CD4-positive, alpha-beta T cell treated with Interleukin-15 for 1 hour (primary cell): ENCODE measurements around the gene CHRDL2.

ENCODE experiments used
- DNase-seq: peaks from one replicate; pipeline ENCODE4 v3.0.0-alpha.2; 2020

CHRDL2 gene

DNA sequence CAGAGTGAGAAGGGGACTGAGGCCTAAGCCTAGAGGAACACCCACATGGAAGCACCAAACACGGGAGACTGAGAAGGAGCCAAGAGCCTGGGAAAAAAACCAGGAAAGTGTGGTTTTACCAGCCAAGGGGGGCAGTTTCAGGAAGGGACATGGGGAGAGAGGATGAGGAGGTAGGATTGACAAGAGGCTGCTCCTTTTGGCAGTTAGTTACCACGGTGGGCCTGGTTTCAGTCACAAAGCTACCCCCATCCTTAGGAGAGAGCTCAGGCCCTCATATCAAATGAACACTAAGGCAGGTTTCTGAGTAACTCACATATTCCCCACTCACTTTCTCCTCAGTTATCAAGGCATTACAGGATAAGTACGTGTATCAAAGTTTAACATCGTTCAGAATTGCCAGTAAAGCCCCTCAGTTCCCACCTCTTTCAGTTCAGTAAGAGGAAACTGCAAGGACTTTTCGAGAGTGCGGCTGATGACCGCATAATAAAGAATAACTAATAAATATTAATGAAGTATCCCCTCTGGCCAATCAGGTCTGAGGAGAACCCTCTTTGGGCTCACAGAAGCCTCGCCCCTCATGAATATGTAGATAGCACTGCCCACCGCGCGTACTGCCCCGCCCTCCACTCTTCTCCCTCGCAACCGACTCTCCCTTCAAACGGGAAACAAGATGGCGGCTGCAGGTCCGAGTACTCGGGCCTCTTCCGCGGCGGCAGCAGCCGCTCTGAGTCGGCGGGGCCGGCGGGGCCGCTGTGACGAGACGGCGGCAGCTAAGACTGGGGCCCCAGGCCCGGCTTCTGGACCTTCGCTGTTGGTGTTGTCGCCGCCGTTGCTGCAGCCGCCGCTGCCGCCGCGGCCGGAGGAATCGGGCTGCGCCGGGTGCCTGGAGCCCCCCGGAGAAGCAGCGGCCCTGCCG lies 17.2 kb upstream of the CHRDL2 start, which contains the start of gene RNF169:
Gene RNF169, plus strand, starts transcription at position 639 of the 916 bp plus-strand sequence. Its CDS starts 32 bp downstream, at position 671.
- peak; percentile 92 for DNase-seq

DNA sequence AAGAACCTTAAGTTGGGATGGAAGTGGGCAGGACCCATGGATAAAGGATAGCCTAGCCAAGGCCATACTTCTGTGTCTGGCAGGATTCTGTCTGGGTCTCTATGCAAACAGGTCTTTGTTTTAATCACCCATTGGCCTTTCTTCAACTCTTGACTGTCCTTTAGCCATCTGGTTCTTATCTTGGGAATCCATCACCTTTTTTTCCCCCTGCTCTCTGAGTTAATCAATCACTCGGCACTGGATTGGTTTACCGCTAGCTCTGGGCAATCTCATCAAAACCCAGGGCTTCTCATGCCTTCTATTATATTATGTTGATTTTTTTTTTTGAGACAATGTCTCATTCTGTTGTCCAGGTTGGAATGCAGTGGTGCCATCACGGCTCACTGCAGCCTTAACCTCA lies 15.6 kb upstream of the CHRDL2 start:
- no peak for DNase-seq

DNA sequence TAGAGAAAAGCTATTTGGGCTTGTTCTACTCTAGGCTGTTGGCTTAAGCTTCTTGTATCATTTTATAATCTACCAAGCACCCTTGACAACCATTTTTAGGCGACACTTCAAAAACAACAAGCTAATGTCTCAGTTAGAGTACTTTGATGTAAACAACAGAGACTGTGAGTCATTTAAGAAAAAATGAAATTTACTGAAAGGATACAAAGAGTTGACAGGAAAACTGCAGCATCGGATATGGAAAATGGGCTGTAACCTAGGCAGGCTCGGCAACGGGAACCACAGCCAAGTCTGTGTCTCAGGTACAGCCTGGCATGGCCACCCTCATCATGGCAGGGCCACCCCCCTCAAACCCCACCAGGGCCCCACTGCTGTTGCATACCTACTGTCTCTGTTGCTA lies 13.1 kb upstream of the CHRDL2 start:
- DNase-seq = no peak

DNA sequence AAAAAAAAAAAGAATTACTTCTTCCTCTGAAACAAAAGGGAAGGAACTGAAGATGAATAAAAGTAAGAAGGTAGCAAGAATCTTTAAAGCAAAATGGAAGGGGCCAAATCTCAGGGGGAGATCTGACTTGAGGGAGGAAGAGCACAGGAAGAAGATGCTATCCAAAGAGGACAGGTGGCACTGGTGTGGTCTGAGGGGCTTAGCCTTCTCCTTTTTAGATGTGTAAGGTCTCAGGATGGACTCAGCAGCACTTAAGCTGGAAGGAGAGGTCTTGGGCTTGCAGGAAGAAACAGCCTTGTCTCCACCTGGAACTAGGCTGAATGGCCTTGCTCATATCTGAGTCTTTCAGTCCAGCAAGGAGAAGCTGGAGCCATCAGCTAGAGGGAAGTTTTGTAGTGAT lies 12.4 kb upstream of the CHRDL2 start:
- DNase-seq = no peak

DNA sequence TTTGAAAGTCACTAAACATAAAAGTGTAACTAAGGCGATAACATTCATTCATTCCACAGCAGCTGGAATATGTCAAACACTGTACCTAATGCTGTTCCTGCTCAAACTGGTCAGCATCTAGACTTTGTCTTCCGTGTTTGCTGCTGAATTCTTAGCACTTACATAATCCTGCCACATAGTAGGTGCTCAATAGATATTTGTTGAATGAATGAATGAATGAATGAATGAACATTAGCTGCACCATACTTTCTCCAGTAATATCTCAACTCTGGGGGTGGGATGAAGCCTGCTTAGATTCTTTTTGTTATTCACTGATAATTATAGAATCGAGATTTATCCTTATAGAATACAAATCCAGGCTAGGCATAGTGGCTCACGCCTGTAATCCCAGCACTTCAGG lies 10.8 kb upstream of the CHRDL2 start:
- DNase-seq = no peak

DNA sequence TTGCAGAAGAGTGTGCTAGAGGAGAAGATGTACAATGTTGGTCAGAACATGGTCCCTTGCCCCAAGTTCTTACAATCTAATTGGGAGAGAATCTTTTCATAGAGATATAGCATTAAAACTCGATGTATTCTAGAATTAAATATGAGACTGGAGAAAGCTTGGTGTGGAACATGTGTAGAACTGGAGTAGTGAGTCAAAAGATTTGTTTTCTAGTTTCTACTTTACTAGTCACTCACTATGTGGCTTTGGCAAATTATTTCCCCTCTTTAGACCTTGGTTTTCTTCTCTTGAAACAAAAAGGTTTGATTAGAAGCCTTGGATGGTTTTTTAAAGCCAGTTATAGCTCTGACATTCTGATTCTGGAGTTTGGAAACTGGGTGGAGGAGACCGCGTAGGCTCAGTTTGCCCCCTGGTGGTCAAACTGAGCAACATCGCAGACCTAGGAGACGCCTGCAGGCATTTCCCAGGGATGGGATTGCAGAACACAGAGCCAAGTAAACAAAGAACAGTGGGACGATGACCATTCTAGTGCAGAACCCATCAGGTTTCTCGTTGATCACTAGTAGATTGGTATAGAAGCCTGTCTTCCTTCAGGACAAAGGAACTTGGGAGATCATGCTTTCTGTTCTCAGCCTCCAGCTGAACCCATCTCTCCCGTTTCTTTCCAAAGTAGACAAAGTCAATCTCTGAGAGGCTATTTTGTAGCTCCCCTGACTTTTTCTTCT lies 8.5 kb upstream of the CHRDL2 start:
- peak; percentile 47 for DNase-seq

DNA sequence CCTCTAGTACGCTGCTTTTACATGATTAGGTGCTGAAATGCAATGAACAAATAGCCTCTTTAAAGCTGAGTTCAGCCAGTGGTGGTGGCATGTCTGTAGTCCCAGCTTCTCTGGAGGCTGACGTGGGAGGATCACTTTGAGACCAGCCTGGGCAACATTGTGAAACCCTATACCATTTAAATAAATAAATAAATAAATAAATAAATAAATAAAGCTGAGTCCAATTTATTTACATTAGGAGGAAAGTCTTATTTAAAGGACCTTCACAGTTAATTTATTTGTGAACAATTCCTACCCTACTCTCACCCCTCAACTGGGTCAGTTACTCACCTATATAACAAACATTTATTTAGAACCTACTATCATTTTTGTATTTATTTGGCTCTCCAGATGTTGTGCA lies 4.8 kb upstream of the CHRDL2 start:
- DNase-seq = no peak

DNA sequence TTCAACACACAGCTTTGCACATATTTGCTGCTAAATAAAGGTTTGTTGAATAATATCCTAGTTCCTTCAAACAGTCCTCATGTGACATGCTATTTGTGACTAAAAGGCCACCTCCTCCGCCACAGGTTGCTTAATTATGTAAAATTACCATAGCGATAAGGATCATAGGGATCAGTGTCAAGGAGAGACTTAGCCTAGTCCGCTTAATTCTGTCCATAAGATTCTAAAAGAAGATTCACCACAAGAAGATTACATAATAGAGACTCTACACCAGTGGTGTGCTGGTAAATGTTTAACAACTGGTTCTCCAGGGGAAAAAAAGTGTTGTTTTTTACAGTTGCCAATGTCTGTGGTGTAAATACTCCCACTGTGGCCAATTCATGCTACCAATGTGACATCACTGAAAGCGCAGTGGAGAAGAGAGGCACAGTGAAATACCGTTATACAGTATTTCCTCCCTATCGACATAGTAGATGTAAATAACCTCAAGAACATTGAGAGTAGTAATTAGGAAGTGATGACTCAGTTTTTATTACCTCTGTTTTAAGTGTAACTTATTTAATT lies 4.2 kb upstream of the CHRDL2 start:
- DNase-seq = no peak

DNA sequence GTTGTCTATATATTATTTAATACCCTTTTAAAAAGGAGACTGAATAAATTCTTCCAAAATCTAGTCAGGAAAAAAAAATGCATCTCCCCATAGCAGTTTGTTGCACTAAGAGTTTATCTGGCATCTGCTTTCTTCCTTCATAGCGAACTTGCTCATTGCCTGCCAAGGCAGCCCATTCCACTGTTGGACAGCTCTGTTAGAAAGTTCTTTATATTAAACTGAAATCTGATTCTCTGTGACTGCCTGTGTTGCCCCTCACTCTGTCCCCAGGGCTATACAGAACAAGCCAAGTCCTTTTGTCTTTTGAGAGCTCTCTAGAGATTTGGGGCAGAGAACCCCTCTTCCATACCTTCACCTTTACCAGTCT lies 3.3 kb upstream of the CHRDL2 start:
- DNase-seq = no peak

DNA sequence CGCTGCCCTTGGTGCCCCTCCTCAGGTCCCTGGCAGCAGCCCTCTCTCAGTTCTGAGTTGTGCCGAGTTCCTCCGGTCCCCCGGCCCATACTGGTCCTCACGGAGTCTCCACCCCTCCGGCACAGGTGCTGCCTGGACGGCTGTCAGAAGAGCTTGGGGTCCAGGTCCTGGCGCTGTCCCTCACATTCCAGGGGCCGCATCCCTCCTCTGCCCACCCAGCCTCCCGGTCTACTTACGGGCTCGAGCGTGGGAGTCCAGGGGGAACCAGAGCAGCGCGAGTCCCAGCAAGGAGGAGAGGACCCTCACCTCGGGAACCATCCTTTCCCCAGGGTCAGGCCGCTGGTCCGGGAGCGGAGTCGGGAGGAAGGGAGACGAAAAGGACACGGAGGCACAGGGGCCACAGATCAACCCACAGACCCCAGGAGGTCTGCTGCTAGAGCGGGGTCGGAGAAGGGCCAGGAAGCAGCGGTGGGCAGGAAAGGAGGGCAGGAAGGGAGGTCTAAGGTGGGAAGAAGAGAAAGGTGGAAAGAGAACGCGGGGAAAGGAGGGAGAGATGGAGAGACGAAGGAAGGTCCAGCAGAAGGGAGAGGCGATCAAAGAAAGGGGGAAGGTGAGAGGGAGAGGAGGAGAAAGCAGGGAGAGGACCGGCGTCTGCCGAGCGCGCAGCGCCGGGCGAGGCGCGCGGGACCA lies 510 bp downstream of the CHRDL2 start:
- no peak for DNase-seq

DNA sequence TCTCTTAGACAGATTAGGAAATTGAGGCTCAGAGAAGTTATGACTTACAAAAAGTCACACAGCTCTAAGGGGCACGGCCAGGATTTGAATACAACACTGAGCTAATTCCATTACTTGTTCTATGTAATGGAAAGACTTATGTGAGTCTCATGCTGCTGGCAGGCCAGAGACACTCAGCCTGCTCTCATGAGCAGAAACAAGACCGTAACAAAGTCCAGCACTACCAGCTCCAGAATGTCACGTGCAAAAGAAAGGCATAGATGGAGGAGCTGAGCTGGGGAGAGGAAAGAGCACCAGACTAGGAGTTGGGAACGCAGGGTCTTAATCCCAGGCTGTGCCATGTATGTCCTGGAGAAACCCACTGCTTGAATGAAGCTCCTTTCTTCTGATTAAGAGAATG lies 1.8 kb downstream of the CHRDL2 start:
- no peak for DNase-seq

DNA sequence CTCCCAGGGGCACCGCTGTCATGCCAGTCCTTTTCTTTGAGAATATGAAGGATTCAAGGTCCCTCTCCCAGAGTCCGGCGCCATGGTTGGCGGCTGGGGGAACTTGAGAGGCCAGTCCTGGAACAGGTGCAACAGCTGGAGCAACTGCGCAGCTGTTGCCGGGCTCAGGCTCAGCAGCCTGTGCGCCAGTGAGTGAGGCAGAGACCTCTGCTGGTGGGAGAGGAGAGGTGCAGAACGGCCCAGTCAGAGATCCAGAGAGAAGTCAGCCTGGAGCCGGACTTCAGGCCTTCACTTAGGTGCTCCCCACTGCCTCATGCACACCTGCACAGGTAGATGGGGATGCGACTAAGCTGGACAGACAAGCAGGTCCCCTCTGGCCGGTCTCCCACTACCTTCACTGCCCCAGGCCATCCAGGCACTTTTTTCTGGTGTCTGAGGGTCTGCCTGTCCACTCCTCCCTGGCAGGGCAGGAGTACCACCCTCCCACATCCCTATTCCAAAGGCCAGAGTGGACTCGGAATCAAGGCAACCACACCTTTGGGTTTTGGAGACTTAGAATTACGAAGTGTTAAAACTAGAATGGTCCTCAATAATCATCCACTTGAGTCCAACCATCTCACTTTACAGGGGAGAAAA lies 4.6 kb downstream of the CHRDL2 start:
- peak; percentile 47 for DNase-seq

DNA sequence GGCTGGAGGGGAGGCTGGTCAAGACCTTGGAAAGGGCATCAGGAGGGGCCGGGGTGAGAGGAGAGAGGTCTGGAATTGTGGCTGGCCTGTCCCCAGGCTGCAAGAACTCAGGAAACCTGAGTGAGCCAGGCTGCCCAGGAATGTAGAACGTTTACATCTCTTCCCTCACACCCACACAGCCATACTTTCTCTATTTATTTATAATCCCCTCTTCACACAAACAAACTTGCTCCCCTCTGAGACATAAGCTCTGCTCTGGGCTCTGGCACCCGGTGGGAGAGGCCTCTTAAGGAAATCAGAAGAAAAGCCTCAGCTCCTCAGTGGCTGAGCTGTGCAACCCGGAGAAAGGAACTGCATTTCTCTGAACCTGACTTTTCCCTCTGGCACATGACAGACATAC lies 5.5 kb downstream of the CHRDL2 start:
- DNase-seq = no peak

DNA sequence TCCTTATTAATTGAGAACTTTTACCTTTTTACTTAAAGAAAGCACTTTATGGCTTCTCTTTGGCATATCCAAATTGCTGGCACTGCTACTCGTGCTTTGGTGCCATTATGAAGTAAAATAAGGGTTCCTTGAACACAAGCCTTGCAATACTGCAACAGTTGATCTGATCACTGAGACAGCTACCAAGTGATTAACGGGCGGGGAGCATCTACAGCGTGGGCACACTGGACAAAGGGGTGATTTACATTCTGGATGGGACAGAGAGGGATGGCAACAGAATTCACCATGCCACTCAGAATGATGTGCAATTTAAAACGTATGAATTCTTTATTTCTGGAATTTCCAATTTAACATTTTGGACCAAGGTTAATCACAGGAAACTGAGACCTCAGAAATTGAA lies 7.7 kb downstream of the CHRDL2 start:
- DNase-seq = no peak

DNA sequence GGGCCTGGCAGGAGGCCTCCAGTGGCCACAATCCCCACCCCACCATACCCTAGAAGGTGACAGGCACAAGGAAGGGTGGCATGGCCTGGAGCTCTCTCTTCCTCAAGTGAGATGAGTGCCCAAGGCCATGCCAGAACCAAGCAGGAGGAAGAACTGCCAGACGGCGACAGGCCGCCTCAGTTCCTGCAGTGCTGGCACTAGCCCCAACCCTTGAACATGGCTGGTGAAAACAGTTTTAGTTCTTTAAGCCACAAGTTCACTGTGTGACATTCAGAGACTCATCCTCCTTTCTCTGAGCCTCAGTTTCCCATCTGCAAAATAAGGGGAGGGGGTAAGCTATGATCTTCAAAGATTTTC lies 9.8 kb downstream of the CHRDL2 start:
- no peak for DNase-seq

DNA sequence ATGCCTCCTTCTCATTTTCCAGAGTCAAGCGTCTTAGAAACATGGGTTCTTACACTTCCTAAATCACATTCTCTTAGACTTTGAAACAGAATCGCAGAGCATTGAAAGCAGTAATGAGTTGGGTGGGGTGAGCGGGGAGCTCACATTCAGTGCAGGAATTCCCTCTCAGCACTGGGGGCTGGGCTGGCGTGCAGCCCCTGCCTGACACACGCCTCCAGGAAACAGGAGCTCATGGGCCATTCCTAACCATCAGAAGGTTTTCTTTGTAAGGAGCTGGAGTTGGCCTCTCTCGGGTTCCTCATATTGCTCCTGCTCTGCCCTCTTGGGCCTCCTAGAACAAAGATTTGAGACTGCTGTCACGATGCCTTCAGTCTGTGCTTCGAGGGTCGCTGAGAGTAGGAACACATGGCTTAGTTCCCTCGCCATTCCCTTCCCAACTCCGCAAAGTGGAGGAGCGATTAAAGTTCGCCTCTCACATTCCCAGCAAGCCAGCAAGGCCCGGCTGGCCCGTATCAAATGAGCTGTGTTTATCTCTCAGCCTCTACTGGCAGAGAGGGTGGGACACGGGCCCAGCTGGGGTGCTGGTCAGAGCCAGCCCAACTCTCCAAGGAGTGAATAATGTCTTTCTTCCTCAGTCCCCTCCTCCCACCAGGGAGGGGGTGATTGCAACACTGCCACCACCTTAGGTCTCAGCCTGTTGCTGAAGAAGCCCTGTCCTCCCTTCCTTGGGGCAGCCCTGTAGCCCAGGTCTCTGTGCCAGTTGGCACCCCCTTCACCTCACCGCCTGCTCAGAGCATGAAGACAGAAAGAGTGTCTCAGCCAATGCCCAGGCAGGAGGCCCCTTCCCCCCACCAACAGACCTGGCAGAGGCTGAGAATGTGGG lies 10.4 kb downstream of the CHRDL2 start:
- no peak for DNase-seq

DNA sequence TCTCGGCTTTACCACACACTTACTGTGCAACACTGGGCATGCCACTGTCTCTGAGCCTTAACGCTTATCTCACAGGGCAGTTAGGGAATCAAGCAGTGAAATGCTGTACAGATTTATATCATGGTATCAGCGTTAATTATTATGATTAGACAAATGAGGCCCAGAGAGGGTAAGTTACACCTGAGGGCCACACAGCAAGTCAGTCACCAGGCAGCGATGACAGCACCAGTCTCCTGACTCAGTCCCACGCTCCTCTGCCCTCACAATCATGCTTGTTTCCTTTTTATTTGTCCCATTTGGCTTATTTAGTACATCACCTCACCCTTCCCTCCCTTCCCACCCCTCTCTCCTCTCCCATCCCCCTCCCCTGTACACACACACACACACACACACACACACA lies 12.2 kb downstream of the CHRDL2 start:
- no peak for DNase-seq

DNA sequence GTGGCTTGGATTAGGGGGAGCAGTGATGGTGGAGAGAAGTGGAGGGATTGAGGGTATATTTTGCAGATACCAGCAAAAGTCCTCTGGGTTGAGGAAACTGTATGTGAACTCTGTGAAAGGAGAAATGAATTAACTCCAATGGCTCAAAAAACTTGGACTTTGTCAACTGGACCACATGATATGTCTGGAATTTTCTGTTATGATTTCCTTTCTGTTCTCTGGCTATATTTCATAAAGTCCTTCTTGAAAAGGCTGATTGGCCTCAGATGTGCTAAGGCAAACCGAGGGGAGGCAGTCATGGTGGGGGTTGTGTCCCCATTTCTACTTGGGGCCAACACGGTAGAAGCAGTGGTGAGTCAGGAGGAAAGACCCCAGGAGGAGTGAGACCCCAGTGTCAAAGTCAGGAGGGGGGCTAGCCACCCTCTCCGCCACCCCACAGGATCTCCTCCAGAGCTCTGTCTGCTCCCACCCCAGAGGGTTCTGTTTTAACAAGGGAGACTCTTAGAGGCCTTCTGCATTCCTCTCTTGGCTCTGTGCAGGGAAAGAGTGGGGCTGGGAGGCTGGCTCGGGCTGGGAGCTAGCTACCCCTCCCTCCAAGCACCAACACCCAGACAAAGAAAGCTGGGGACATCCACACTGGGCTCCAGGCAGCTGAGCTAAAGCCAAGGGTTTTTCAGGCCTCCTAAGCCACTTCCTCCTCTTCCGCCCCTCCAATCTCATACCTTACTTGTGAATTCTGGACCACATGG lies 13.8 kb downstream of the CHRDL2 start:
- no peak for DNase-seq

DNA sequence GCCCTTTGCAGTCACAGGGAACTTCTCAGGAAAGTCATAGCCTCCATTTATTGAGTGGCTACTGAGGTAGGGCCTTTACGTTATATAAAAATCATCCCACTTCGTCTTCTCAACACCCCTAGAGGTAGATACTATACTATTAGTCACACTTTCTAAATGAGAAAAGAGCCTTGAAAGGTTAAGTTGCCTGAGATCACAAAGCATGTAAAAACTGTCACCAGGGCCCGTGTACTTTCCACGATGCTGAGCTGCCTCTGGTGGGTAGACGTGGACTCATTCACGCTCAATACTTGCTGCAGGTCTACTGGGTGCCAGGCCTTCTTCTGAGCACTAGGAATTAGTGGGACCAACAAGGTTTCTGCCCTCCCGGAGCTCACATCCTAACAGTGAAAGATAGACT lies 16.3 kb downstream of the CHRDL2 start:
- DNase-seq = no peak

DNA sequence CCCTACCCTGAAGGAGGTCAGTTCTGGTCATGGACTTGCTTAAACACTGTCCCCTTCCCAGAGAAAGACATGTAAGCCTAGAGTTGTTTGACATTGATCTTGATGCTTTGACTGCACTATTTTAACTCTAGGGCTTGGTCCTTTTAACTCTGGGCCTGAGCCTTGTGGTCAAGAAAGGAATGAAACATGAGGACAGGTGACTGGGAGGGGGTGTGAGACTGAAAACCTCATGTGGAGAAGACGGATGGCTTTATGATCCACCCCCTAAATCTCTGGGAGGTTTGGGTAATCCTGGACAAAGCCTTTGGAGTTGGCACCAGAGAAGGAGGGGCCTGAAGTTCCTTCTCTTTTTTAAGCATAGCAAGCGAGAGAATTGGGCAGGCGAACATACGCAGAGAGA lies 17.5 kb downstream of the CHRDL2 start:
- DNase-seq = no peak

DNA sequence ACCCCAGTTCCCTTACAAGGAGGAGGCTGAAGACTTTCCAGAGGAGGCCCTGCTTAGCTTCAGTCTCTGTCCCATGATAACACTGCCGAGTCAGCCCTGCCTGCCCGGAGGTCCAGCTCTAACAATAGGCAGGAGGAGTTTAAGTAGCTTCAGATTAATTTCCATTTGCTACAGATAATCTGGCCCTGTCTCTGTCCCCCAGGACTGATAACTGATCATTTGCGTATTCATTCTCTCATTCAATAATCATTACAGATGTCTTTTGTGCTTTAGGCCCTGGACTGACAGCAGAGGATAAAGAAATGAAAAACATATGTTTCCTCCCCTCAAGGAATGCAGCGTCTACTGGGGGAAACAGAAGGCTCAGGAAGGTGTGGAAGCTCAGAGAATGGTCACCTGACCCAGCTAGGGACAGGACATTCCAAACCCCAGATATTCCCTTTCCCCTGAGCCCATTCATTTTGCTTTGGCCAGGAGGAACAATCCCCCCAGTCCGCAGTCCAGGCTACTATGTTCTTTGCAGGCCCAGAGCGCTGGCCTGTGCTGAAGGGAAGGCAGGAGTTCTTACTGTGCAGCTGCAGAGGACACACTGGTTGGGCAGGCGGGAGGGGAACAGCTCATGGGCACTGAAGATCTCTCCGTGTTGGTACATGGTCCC lies 20.8 kb downstream of the CHRDL2 start:
- no peak for DNase-seq
